Transverse colon (tissue), 4 donors: ENCODE measurements around the gene CDCA3. TPM values are rescaled to one million over a fixed set of nuclear protein-coding genes. Genes with fewer than 3 reads are reported as not detected.
"Not testable (repeated sequence)": the region's sequence is repeated elsewhere in the genome, so short reads cannot be mapped to it uniquely, and the experiment has no call there.

Experiments used
- DNase-seq: peaks from one replicate; pipeline ENCODE4 v3.0.0-alpha.2; 2019
- H3K27ac ChIP-seq, 4 donors: fragments of 200-600 bp; sonication (generic); 2 replicates each; pipeline ENCODE4 v1.5.1; 2016 to 2018; ENCODE audit warnings: inconsistent platforms in 4 of 4
- H3K27me3 ChIP-seq: fragments of 200-600 bp; sonication (generic); 2 replicates; pipeline ENCODE4 v1.5.1; 2017; ENCODE audit warnings: inconsistent platforms
- H3K36me3 ChIP-seq, 4 donors: fragments of 200-600 bp; sonication (generic); 2 replicates each; pipeline ENCODE4 v1.5.1; 2017 to 2019; ENCODE audit warnings: inconsistent platforms in 4 of 4
- H3K4me1 ChIP-seq, 4 donors: fragments of 200-600 bp; sonication (generic); 2 replicates each; pipeline ENCODE4 v1.5.1; 2017 to 2020; ENCODE audit warnings: inconsistent platforms in 4 of 4
- H3K4me3 ChIP-seq, 4 donors: fragments of 200-600 bp; sonication (generic); 1 replicate in 1 of 4; 2 replicates in 3 of 4; pipeline versions ENCODE4 v1.5.1 to v1.6.1; 2017 to 2019; ENCODE audit warnings: inconsistent platforms in 4 of 4
- H3K9me3 ChIP-seq, 2 donors: fragments of 200-600 bp; sonication (generic); 2 replicates each; pipeline ENCODE4 v1.5.1; 2017 to 2019; ENCODE audit warnings: inconsistent platforms in 2 of 2
- CTCF ChIP-seq, 5 experiments: fragments of 200-600 bp in 3 of 5; fragments of 450-650 bp in 2 of 5; sonication (generic) in 3 of 5; IDR thresholded peaks; 1 replicate in 2 of 5; 2 replicates in 3 of 5; pipeline ENCODE4 v1.5.1; 2016 to 2017; ENCODE audit warnings: antibody characterized with exemption in 5 of 5, inconsistent platforms in 3 of 5, mild to moderate bottlenecking in 2 of 5, moderate library complexity in 1 of 5
- EP300 ChIP-seq: sonication (generic); formaldehyde crosslinking; IDR thresholded peaks from one replicate; pipeline ENCODE4 v1.6.1; 2017; ENCODE audit warnings: antibody characterized with exemption, low read depth
- POLR2A ChIP-seq: fragments of 450-650 bp; IDR thresholded peaks from one replicate; pipeline ENCODE4 v1.6.1; 2016; ENCODE audit warnings: antibody characterized with exemption, mild to moderate bottlenecking, moderate library complexity
- POLR2AphosphoS5 ChIP-seq, 3 donors: sonication (generic); formaldehyde crosslinking; IDR thresholded peaks; one replicate each; pipeline ENCODE4 v1.6.1; 2016; ENCODE audit warnings: antibody characterized with exemption in 3 of 3
- WGBS, 2 donors: methylation state at CpG; one replicate each; pipeline ENCODE4 v1.1.5; 2018; ENCODE audit warnings: low coverage in 1 of 2; 5-methylcytosine and 5-hydroxymethylcytosine counted together
- in situ Hi-C, 4 donors: fragments of 200-750 bp; cut with MboI; loops; one replicate each; pipeline versions ENCODE4 v1.15.0 to v1.15.1; 2017; ENCODE audit warnings: low sequenced_read_pairs in 3 of 4, low pct_ligation_motif_present in 1 of 4, low pct_unique_long_range_greater_than_20kb in 1 of 4
- intact Hi-C: fragments of 100-400 bp; cut with DNase I; formaldehyde crosslinking; loops from one replicate; pipeline ENCODE4 v1.15.1; 2023; ENCODE audit warnings: low total_unique reads
- total RNA-seq, 4 donors: library from RNA; depleted of rRNA; stranded (reverse); fragments of >200 nt; gene quantifications; one replicate each; pipeline ENCODE4 v1.1.0, GENCODE V29; 2016

CDCA3 gene
- total RNA-seq, 4 donors from 2014 or later, result 3.0 to 8.8 (median 3.3) TPM; not detected in 1

DNA sequence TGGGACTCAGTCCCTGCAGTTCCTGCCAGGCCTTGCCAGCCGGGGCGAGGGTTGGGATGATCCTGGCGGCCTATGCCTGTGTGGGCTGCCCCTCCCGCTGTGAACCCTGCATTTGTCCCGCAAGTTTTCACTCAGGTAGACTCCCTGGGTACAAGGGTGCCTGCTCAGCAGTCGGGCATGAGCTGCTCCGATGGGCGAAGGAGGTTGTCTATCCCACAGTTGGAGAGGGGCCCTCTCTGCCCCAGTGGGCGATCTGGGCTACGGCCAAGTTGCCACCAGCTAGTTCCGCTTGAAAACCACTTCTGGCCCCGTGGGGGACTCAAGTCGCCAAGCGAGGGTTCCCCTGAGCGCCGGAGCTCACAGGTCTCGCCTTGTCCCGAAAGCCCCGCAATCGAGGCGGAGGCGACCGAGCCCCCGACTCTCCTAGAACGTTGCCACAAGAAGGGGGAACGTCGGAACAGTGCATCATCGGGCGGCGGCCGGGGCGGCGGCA is 15.9 kb upstream of the CDCA3 start:
- intact Hi-C loops, result loop anchor here (2.0 kb wide), 1 partner anchor 242 kb away; the partner anchor contains the start of gene C1RL
- peaks cover 22 to 44% (median 37%) of the 10 kb centered on the region in 4 donors for H3K4me1 ChIP-seq
- peak overlapping the region; percentile 8 to 99 (median 90) for H3K4me3 ChIP-seq
- peaks cover 0 to 23% (median 6%) of the 10 kb centered on the region in 4 donors for H3K36me3 ChIP-seq
- no peaks in the 10 kb centered on the region for H3K9me3 ChIP-seq
- peak overlapping the region; percentile 97 to 99 (median 98) for H3K27ac ChIP-seq
- no peak for DNase-seq
- TF ChIP-seq EP300, result no peak
- no peak for TF ChIP-seq POLR2A
- TF ChIP-seq POLR2AphosphoS5 (IDR thresholded peaks at IDR 0.05), result no peak
- TF ChIP-seq CTCF (IDR thresholded peaks at IDR 0.05), result no peak
- no peaks in the 10 kb centered on the region for H3K27me3 ChIP-seq
- WGBS, 2 donors, result 7% methylated on average over 16 of the region's 33 CpGs; no CpG with 5 or more reads in 1 of the 2 donors
- in situ Hi-C loops, result no loop called here

GRCh38 chr12:6866163-6866919 is 15.3 kb upstream of the CDCA3 start:
- in situ Hi-C loops, result no loop called here
- H3K4me3 ChIP-seq, result peak overlapping the region in 2 of 4 donors; percentile 93 to 99

DNA sequence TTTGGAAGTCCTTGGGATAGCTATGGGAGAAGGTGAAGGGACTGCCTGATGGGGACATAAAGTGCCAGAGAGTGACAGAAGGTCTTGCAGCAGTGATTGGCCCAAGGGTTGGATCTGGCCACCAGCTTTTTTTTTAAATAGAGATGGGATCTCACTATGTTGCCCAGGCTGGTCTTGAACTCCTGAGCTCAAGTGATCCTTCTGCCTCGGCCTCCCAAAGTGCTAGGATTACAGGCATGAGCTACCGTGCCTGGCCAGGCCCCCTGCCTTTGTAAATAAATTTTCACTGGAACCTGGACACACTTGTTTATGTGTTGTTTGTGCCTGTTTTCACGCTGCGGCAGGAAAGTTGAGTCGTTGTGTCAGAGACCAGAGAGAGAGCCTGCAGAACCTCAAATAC is 14.2 kb upstream of the CDCA3 start:
- H3K27ac ChIP-seq, H3K9me3 ChIP-seq, H3K4me3 ChIP-seq, in situ Hi-C loops, DNase-seq, intact Hi-C loops, H3K27me3 ChIP-seq: not testable (repeated sequence)
- 92% methylated on average over 5 of the region's 5 CpGs; no CpG with 5 or more reads in 1 of the 2 donors for WGBS, 2 donors
- peaks cover 11 to 27% (median 24%) of the 10 kb centered on the region in 4 donors for H3K4me1 ChIP-seq
- peaks cover 0 to 31% (median 12%) of the 10 kb centered on the region in 4 donors for H3K36me3 ChIP-seq

More at GRCh38 chr12:6866163-6866919, 15.3 kb upstream of the CDCA3 start:
- Histone ChIP-seq H3K36me3 (peaks cover 0 to 30% (median 9%) of the 10 kb centered on the region in 4 donors), H3K9me3 (no peaks in the 10 kb centered on the region), H3K4me1 (peaks cover 16 to 37% (median 31%) of the 10 kb centered on the region in 4 donors), H3K27ac (peak overlapping the region; percentile 97 to 99 (median 98)), H3K27me3 (no peaks in the 10 kb centered on the region)
- intact Hi-C loops, result loop anchor here (2.0 kb wide), 1 partner anchor 242 kb away; the partner anchor contains the start of gene C1RL
- TF ChIP-seq EP300 (no peak), CTCF (IDR thresholded peaks at IDR 0.05) (no peak), POLR2A (no peak), POLR2AphosphoS5 (IDR thresholded peaks at IDR 0.05) (no peak)
- 76 to 82% methylated on average over 4 to 19 of the region's 19 CpGs for WGBS, 2 donors
- no peak for DNase-seq

DNA sequence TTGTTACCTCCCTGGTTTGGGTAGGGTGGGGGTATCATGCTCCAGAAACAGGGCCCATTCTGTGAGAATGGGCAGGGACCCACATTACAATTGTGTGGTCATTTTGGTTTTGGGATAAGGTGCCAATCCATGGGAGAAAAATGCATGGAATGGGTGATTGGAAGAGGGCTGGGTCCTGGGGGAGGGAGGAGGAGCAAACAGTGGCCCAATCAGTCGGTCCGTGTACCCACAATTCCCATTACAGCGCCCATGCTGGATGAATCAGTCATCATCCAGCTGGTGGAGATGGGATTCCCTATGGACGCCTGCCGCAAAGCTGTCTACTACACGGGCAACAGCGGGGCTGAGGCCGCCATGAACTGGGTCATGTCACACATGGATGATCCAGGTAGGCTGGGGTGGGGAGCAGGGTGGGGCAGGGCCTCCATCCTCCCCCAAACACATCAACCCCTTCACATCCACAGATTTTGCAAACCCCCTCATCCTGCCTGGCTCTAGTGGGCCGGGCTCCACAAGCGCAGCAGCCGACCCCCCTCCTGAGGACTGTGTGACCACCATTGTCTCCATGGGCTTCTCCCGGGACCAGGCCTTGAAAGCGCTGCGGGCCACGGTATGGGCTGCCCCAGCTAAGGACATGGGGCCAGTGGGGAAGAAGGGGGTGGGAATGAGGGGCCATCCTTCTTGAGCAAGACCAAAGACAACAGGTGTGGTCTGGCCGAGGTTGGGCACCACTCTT is 12.7 kb upstream of the CDCA3 start:
- DNase-seq, result no peak
- no peaks in the 10 kb centered on the region for H3K9me3 ChIP-seq
- TF ChIP-seq POLR2A, result no peak
- TF ChIP-seq CTCF (IDR thresholded peaks at IDR 0.05), result no peak
- no peak for TF ChIP-seq POLR2AphosphoS5 (IDR thresholded peaks at IDR 0.05)
- no peak for TF ChIP-seq EP300
- in situ Hi-C loops (no loop called here), intact Hi-C loops (no loop called here)
- no peak overlapping the region for H3K4me3 ChIP-seq
- no peak overlapping the region for H3K27ac ChIP-seq
- 94% methylated on average over 16 of the region's 16 CpGs; no CpG with 5 or more reads in 1 of the 2 donors for WGBS, 2 donors
- no peaks in the 10 kb centered on the region for H3K27me3 ChIP-seq
- peaks cover 0 to 44% (median 16%) of the 10 kb centered on the region in 4 donors for H3K36me3 ChIP-seq
- peaks cover 5 to 15% (median 12%) of the 10 kb centered on the region in 4 donors for H3K4me1 ChIP-seq
